GM12801 (cell line): ENCODE data around the gene TRIO.

Experiments
- TF ChIP-seq, protein P1 (sequence below): IDR thresholded peaks from one replicate; pipeline ENCODE4 v1.5.1; 2011; ENCODE audit warnings: control low read depth; ENCODE audit not compliant: insufficient read length; ENCODE audit errors: extremely low read depth

The TRIO gene

GRCh38 chr5:14172149-14172795 is 29.1 kb downstream of the TRIO start:
- TF ChIP-seq, protein P1, sequence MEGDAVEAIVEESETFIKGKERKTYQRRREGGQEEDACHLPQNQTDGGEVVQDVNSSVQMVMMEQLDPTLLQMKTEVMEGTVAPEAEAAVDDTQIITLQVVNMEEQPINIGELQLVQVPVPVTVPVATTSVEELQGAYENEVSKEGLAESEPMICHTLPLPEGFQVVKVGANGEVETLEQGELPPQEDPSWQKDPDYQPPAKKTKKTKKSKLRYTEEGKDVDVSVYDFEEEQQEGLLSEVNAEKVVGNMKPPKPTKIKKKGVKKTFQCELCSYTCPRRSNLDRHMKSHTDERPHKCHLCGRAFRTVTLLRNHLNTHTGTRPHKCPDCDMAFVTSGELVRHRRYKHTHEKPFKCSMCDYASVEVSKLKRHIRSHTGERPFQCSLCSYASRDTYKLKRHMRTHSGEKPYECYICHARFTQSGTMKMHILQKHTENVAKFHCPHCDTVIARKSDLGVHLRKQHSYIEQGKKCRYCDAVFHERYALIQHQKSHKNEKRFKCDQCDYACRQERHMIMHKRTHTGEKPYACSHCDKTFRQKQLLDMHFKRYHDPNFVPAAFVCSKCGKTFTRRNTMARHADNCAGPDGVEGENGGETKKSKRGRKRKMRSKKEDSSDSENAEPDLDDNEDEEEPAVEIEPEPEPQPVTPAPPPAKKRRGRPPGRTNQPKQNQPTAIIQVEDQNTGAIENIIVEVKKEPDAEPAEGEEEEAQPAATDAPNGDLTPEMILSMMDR: no peak

- TF ChIP-seq, protein P1: no peak
Measured at GRCh38 chr5:14173377-14174229, 30.5 kb downstream of the TRIO start.

GRCh38 chr5:14174230-14174636 is 31.1 kb downstream of the TRIO start:
- TF ChIP-seq, protein P1: no peak

GRCh38 chr5:14175381-14175780 is 32.2 kb downstream of the TRIO start:
- TF ChIP-seq, protein P1: no peak

- TF ChIP-seq, protein P1: no peak
Measured at GRCh38 chr5:14176888-14177287, 33.7 kb downstream of the TRIO start.

GRCh38 chr5:14177634-14178033 is 34.5 kb downstream of the TRIO start:
- TF ChIP-seq, protein P1: no peak

DNA sequence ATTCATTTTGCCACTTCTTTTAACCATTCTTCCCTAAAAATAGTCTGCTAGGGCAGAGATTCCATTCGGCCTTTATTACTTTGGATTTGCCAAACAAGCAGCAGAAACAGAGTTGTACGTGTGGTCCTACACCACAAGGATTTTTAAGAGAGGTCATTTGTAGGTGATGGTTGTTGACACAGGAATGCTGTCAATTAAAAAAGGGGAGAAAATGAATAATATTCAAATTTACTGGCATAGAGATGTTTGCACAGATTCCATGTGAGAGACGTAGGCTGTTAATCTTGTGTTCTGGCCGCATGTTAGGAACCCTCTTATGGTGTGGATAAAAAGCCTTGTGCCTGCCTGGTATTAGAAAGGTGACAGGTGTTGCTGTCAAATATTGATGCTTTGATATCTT is 34.9 kb downstream of the TRIO start:
- TF ChIP-seq, protein P1: no peak
